ENCODE data around the gene TCF19.

Gene TCF19

DNA sequence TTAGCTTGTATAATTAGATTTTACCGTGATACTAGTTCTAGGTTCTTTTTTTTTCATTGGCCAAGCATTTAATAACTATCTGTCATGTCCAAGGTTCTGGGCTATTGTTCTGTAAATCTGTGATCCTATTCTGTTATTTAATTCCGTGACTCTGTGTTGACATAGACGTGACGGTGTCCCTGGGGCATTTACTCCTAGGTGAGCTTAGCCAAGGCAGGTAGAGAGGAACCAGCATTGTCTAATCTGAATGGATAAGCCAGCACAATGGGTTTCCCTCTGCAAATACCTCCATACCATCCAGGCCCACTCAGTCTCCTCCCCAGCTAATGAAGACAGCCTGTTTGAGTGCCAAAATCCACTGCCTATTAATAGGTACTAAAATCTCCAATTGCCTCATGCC is 29.3 kb upstream of the TCF19 start:
- no peak for ATAC-seq

DNA sequence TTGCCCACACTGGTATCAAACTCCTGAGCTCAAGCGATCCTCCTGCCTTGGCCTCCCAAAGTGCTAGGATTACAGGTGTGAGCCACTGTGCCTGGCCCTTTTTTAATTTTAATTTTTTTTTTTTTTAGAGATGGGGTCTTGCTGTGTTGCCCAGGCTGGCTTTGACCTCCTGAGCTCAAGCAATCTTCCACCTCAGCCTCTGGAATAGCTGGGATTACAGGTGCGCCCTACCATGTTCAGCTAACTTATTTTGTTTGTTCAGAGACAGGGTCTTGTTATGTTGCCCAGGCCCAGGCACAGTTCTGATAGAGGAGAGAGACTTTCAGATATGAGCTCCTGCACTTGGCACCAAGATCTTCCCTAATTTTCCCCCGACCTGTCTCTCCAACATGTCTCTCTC is 27.6 kb upstream of the TCF19 start:
- ATAC-seq, result no peak

DNA sequence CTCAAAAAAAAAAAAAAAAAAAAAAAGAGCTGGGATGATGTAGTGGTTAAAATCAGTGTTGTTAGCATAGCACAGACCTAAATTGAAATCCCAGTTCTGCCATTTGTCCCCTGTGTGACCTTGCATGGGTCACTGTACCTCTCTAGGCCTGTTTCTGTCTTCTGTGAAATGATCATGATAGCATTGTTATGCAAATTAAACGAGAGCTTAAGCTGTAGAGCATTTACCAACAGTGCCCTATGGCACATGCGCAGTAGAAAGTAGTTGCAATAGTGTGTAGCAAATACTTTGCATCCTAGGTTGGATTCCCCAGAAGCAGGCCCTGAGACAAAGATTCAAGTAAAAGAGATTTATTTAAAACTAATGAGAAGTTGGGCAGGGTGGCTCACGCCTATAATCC is 26.8 kb upstream of the TCF19 start:
- ATAC-seq, result no peak

DNA sequence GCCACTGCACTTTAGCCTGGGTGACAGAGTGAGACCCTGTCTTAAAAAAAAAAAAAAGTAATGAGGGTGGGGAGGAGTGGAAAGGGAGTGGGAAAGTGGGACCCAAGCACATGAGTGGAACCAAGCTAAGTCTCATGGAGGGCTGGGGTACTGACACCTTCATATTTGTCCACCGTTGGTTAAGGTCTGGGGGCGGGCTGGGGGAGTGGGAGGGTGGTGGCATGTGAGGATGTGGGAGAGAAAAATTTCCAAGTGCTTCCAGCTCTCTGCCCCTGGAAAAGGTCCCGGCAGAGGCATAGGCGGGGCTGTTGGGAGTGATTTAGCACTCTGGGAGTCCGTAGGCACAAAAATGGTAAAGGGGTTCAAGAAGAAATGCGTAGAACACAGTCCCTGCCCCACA is 25.6 kb upstream of the TCF19 start:
- no peak for ATAC-seq

DNA sequence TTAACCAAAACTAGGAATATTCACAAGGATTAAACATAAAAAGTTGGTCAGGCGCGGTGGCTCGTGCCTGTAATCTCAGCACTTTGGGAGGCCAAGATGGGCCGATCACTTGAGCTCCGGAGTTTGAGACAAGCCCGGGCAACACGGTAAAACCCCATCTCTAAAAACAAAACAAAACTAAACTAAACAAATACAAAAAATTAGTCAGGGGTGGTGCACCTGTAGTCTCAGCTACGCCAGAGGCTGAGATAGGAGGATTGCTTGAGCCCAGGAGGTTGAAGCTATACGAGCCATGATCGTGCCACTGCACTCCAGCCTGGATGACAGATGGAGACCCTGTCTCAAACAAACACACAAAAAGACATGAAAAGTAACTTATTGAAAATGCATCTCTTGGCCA is 22.7 kb upstream of the TCF19 start:
- no peak for ATAC-seq

DNA sequence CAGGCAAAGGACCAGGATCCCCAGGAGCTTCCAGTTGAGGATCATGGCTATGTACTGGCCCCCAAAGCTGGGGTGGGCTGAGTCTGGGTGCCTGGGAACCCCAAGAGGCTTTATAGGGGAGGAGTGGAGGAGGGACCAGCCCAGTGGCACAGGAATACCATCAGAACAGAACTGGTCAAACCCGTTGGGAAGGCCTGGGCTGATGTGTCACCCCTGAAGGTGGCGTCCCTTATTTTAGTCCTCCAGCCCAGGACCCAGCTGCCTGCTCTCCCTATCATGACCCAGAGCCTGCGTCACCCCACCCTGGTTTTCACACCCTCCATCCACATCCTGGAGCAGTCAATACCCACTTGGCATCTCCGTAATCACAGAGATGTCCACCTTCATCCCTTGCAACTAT is 19.4 kb upstream of the TCF19 start, which contains the start of gene PSORS1C2:
PSORS1C2 (minus strand) TSS at position 85 of the 400 bp plus-strand sequence; CDS start at position 45, 40 bp downstream.
- no peak for ATAC-seq

DNA sequence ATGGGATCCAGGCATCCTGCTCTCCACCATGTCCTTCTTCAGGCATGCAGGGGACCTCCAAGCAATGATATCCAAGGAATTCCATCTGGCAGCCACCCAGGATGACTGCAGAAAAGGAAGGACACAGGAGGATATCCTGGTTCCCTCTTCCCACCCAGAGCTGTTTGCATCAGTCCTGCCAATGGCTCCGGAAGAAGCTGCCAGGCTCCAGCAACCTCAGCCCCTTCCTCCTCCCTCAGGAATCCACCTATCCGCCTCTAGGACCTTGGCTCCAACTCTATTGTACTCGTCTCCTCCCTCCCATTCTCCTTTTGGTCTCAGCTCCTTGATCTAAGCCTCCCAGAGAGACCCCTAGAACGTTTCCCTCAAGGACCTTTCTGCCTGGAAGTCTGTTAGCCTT is 18.8 kb upstream of the TCF19 start:
- no peak for ATAC-seq

DNA sequence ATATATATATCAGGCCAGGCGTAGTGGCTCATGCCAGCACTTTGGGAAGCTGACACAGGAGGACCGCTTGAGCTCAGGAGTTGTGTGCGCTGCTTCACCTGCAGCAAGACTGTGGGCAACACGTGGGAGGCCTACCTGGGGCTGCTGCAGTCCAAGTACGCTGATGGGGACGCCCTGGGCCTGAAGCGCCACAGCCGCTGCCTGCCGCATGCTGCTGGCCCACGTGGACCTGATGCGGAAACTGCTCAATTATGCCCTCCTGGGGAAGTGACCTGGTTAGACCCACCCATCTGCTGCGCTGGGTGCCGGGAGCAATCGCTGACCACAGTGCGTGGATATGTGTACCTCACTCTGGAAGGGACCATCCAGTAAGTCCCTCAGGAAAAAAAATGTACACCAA is 17.7 kb upstream of the TCF19 start:
- no peak for ATAC-seq

DNA sequence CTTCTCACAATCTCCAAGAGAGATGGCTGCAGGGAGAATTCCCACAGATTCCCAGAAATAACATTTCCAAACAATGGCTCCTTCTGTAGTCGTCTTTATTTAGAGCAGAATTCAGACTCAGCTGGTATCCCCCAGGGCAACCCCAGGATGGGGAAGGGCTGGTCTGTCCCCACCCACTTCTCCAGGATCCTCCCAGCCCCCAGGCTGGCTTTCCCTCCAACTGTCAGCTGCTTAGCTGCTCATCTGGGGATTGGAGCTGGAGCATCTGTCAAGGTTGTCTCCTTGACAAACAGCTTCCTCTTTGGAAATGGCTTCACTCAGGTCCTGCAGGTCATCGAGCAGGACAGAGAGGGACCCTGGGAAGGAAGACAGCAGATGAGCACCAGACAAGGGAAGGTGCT is 16.0 kb upstream of the TCF19 start:
- no peak for ATAC-seq

DNA sequence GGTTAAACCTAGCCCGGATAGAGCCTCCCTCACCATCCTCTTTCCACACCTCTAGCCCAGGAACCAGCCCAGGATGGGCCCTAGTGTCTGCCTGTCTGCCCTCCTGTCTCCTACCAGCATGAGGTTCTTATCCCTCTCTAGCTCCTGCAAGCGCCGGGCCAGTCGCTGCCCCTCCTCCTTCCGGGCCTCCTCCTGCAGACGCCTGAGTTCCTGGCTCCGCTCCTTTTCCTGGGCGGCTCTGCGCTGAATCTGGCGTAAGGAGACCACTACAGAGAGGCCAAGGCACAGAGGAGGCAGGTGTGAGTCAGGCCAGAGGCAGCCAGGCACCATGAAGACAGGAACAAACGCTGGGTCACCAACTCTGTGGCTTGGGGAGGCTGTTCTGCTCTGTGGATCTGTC is 15.2 kb upstream of the TCF19 start:
- ATAC-seq, result no peak

DNA sequence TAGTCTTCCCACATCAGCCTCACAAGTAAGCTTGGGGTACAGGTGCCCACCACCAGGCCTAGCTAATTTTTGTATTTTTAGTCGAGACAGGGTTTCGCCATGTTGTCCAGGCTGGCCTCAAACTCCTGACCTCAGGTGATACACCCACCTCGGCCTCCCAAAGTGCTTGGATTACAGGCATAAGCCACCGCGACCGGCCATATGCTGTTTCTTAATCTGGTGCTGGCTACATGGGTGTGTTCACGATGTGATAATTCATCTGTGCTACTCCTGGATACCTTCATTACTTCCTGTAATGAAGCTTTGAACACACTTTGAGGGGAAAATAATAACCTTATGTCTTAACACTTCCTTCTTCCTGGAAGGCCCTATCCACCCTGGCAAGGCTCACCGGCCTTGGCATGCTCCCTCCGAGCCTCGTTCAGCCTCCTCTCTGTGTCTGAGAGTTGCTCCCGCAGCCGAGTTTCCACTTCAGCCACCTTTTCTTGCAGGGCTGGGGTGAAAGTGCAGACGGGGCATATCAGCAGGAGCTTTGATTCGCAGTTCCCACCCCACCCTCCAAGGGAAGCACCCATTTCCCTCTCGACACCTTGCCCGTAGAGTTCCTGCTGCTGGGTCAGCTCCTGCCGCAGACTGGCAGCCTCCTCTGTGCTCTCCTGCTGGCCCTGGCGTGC is 14.0 kb upstream of the TCF19 start:
- no peak for ATAC-seq

DNA sequence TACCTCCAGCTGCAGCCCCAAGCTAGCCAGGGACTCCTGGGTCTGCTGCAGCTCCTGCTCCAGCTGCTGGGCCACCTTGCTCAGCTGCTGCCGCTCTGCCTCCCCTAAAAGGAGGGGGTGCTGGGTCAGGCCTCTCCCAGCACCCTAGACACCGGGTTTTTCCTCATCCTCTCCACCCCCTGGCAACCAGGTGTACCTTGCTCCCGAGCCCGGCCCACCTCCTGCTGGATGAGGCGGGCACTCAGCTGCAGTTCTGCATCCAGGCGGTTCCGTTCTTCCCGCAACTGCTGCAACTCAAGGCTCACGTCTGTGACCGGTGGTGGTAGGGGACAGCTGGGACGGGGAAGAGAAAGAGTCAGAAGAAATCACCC is 13.4 kb upstream of the TCF19 start:
- no peak for ATAC-seq

DNA sequence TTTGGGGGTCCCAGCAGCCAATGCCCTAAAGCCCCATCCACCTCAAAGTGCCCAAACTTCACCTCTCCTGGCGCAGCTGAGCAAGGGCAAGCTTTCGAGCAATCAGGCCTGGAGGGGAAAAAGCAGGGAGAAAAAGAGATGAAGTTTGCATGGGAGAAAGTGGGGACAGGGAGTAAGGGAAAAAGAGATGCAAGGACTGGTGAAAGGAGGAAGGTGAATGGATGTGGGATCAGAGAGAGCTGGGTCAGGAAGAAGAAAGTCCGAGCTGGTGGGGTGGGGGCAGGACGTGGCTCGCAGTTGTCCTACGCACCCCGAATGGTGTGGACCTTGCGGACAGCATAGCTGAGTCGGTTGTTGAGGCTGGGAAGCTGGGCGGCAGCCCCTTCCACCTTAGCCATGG is 13.0 kb upstream of the TCF19 start:
- ATAC-seq, result no peak

DNA sequence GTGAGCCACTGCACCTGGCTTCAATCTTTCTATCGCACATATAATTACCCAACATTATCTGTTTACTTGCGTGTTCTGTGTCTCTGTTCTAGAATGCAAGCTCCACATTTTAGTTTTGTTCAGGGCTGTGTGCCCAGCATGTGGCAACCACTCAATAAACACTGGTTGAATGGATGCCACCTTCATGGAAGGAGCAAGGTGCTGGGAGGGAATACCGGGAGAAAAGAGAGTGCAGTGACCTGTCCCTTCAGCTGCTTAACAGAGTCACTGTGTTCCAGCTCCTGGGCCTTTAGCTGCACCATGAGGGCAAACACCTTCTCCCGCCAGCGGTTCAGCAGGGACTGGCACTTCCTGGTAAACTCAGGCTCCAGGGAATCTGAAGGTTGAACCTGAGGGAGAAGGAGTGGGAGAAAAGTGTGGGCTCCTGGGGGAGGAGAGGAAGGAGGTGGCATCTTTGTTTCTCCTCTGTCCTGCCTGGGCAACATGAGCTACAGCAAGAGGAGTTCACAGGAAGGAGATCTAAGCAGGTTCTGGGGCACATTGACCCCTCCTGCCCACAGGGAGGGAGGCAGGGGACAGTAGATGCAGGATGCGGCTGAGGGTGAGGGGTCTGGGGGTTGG is 8.5 kb upstream of the TCF19 start:
- no peak for ATAC-seq

DNA sequence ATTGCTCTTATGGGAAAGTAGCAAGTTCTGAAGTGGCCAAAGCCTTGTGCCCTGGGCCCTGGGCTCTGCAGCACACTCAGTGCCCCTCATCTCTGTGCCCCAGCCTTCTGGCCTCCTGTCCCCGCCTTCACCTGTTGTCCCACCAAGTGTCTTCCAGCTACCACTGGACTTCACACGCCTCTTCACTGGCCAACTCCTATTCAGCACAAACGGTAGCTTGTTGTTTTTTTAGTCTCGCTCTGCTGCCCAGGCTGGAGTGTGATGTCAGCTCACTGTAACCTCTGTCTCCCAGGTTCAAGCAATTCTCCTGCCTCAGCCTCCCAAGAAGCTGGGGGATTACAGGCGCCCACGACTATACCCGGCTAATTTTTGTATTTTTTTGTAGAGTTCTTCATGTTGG is 5.6 kb upstream of the TCF19 start:
- no peak for ATAC-seq

DNA sequence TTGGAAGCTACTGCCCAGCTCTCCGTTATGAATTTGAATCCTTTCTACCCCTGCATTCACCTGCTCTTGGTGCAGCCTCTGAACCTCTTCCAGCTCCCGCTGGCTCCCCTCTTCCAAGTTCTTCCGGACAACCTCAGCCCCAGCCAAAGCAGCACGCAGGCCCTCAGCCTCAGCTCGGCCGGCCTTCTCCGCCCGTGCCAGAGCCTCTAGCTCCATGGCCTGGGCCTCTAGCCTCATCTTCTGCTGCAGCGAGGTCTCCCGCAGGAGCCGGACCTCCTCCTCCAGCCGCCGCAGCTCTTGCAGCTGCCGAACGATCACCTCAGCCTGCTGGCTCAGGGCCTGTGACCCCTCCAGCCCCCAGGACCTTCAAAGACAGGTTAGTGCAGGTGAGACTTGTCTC is 4.0 kb upstream of the TCF19 start:
- no peak for ATAC-seq

DNA sequence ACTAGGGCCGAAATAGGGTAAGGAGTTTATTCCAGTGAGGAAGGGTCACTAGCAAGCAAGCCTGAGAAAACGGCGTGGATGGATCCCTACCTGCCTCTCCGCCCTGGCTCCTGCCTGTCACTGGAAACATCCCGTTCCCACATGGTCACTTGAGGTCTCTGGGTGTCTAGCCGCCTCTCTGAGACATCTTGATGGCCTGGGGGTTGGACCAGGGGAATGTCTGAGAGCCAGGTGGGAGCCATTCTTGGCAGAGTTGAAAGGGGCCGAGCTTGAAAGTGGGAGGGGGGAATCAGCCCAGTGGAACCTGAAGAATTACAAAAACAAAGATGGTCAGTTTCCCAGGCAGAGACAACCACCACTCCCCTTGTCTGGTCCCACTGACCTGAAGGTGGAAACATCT is 1.7 kb upstream of the TCF19 start:
- ATAC-seq, result no peak

DNA sequence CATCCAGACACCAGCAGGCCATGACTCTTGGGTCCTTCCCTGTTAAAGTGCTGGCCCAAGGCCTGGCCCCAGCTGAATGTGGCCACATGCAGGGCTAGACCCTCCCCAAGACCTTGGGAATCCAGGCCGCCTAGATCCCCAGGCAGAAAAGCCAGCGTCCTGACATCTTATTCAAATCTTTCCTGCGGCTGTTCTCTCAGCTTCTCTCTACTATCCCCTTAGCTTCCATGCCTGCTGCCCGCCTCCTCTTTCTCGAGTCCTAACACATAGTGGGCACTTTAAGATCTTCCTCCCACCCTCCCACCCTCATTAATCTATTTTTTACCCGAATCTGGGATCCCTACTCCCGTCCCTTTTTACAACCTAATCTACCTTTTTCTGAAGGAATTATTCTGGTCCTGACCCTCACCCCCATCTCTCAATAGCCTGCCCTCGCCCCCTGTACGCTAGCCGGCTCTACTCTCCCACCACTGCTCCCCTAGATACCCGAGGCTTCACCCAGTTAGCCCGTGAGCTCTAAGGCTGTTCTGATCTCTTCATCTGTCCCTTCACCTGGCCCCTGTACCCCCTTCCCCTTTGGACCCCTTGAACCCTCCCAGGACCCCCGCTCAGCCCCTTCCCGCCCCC is 763 bp upstream of the TCF19 start, which contains the start of gene CCHCR1:
CCHCR1 (minus strand) TSS at position 290 of the 627 bp plus-strand sequence; CDS start at position 88, 202 bp downstream.
- peak; percentile 22 to 25 for ATAC-seq

DNA sequence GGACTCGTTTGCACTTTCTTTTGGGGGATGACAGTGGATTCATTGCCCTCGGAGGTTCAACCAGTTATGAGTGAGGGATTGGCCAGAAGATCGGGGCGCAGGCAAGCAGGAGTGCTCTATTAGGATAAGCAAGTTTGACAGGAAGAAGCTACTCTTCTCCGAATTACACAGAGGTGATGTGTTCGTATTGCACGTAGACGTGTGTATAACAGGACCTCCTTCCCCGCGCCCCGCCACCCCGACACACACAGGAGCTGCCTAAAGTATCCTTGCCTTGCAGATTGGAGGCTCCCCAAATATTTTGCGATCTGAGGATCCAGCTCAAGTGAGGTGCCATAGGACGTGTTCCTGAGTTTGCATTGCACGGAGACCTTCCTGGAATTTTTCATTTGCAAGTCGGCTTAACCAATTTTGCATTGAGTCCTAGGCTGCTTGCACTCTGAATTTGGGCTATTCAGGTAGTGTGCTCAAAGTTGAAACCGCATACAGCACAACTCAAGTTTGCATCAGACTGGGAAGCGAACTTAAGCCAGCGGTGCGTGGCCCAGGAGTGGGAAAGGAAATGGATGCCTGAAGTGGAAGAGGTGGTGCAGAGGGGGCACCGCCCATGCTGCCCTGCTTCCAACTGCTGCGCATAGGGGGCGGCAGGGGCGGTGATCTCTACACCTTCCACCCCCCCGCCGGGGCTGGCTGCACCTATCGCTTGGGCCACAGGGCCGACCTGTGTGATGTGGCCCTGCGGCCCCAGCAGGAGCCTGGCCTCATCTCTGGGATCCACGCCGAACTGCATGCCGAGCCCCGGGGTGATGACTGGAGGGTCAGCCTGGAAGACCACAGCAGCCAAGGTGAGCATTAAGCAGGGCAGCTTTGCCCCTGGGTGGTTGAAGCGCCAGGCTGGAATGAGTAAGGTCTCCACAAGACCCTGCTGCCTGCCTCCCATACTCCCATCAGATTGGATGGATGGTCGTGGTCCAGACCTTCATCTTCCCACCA is 770 bp downstream of the TCF19 start:
- no peak for ATAC-seq

DNA sequence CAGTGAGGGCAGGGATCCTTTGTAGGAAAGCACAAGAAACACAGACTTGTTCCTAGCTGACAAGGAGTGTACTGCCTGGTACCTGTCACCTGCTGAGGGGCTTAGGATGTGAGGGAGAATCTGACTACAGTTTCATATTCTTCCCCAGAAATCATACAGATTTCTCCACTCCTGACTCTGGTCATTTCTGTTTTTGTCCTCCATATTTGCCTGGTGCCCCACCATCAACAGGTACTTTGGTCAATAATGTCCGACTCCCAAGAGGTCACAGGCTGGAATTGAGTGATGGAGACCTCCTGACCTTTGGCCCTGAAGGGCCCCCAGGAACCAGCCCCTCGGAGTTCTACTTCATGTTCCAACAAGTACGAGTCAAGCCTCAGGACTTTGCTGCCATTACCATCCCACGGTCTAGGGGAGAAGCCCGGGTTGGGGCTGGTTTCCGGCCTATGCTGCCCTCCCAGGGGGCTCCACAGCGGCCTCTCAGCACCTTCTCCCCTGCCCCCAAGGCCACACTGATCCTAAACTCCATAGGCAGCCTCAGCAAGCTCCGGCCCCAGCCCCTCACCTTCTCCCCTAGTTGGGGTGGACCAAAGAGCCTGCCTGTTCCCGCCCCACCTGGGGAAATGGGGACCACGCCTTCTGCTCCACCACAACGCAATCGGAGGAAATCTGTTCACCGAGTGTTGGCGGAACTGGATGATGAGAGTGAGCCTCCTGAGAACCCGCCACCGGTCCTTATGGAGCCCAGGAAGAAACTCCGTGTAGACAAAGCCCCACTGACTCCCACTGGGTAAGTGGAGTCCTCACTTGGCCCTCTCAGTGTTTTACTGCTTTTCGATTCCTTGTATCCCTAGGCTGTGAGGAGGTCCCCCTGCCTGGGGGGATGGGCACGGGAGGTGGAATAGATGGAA is 3.1 kb downstream of the TCF19 start:
- ATAC-seq, result no peak

DNA sequence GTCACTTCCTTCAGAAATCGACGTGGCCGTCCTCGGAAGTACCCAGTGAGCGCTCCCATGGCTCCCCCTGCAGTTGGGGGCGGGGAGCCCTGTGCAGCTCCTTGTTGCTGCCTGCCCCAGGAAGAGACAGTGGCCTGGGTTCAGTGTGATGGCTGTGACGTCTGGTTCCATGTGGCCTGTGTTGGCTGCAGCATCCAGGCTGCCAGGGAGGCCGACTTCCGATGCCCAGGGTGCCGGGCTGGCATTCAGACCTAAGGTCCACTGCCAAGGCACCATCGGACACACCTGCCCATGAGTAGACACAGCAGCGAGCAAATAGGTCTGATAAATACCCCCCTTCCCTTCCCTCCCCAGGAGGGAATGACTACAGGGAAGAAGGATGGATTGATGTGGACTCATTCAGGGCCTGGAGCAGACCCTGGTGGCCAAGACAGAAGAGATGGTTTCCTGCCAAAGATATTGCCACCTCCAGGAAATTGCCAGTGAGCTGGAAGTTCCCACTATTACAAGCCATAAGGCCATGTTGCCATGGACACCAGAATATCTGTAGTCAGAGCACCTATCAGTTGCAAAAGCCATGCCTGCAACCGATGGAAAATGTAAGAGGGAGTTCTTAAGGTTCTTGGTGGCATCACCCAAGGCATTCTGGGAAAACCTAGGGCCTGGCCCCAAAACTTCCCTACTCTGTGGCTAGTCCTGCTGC is 4.2 kb downstream of the TCF19 start:
- ATAC-seq, result no peak

Data from activated CD4-positive, CD25-positive, alpha-beta regulatory T cell treated with anti-CD3 and anti-CD28 coated beads, Interleukin-2, amount 50 U/mL, for 24 hours (primary cell).